Right atrium auricular region (tissue), 2 donors: ENCODE results near the gene GPC6. TPM values are rescaled to one million over a fixed set of nuclear protein-coding genes. Genes with fewer than 3 reads are reported as not detected.

Source experiments
- DNase-seq: peaks from one replicate; pipeline ENCODE4 v3.0.0-alpha.2; 2019; ENCODE audit warnings: low spot score
- H3K27ac ChIP-seq, 2 donors: fragments of 200-600 bp; sonication (generic); 1 replicate in 1 of 2; 2 replicates in 1 of 2; pipeline ENCODE4 v1.5.1; 2016 to 2019
- H3K27me3 ChIP-seq, 2 donors: fragments of 200-600 bp; sonication (generic); one replicate each; pipeline versions ENCODE4 v1.5.1 to v1.6.0; 2017 to 2019
- H3K36me3 ChIP-seq: fragments of 200-600 bp; sonication (generic); one replicate; pipeline ENCODE4 v1.5.1; 2016
- H3K4me1 ChIP-seq, 2 donors: fragments of 200-600 bp; sonication (generic); one replicate each; pipeline versions ENCODE4 v1.5.1 to v1.6.0; 2017 to 2019
- H3K4me3 ChIP-seq, 2 donors: fragments of 200-600 bp; sonication (generic); 1 replicate in 1 of 2; 2 replicates in 1 of 2; pipeline ENCODE4 v1.5.1; 2017 to 2019; ENCODE audit warnings: mild to moderate bottlenecking in 1 of 2, moderate library complexity in 1 of 2
- H3K9me3 ChIP-seq, 2 donors: fragments of 200-600 bp; sonication (generic); one replicate each; pipeline ENCODE4 v1.5.1; 2019
- total RNA-seq, 2 donors: library from RNA; depleted of rRNA; stranded (reverse); fragments of >200 nt; gene quantifications; one replicate each; pipeline ENCODE4 v1.1.0, GENCODE V29; 2016
- TF ChIP-seq, protein P1 (sequence below), 2 donors: fragments of 200-600 bp; sonication (generic); IDR thresholded peaks; one replicate each; pipeline ENCODE4 v1.5.1; 2019; ENCODE audit warnings: antibody characterized with exemption in 2 of 2

GPC6 gene
- total RNA-seq, 2 donors from 2014 or later, result 1.3 to 3.8 TPM

- Histone ChIP-seq H3K36me3 (no peaks in the 10 kb centered on the region), H3K27me3 (no peaks in the 10 kb centered on the region), H3K4me1 (no peaks in the 10 kb centered on the region), H3K27ac (no peak overlapping the region), H3K9me3 (no peaks in the 10 kb centered on the region), H3K4me3 (no peak overlapping the region)
- TF ChIP-seq, protein P1, sequence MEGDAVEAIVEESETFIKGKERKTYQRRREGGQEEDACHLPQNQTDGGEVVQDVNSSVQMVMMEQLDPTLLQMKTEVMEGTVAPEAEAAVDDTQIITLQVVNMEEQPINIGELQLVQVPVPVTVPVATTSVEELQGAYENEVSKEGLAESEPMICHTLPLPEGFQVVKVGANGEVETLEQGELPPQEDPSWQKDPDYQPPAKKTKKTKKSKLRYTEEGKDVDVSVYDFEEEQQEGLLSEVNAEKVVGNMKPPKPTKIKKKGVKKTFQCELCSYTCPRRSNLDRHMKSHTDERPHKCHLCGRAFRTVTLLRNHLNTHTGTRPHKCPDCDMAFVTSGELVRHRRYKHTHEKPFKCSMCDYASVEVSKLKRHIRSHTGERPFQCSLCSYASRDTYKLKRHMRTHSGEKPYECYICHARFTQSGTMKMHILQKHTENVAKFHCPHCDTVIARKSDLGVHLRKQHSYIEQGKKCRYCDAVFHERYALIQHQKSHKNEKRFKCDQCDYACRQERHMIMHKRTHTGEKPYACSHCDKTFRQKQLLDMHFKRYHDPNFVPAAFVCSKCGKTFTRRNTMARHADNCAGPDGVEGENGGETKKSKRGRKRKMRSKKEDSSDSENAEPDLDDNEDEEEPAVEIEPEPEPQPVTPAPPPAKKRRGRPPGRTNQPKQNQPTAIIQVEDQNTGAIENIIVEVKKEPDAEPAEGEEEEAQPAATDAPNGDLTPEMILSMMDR (IDR thresholded peaks at IDR 0.05), result no peak
- DNase-seq, result no peak
Observed at GRCh38 chr13:93922063-93922855, 695.7 kb downstream of the GPC6 start.

DNA sequence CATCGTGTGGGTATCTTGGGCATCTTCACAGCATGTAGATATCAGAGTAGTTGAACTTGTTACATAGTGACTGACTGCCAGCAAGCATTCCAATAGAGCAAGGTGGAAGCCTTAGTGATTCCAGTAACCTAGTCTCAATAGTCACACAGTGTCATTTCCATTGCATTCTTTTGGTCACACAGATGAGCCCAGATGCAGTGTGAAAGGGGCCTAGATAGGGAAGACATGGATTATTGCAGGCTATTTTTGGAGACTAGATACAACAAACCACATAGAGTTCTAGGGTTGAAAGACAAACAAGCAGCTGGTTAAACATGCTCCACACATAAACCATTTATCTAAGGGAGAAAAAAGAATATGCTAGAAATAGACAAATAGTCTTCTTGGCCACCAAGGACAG is 699.4 kb downstream of the GPC6 start:
- Histone ChIP-seq H3K27me3 (no peaks in the 10 kb centered on the region), H3K9me3 (no peaks in the 10 kb centered on the region), H3K27ac (no peak overlapping the region), H3K4me3 (no peak overlapping the region), H3K36me3 (no peaks in the 10 kb centered on the region), H3K4me1 (no peaks in the 10 kb centered on the region)
- TF ChIP-seq, protein P1 (IDR thresholded peaks at IDR 0.05), result no peak
- no peak for DNase-seq

GRCh38 chr13:93926425-93926824 is 699.8 kb downstream of the GPC6 start:
- H3K36me3 ChIP-seq, result no peaks in the 10 kb centered on the region
- no peaks in the 10 kb centered on the region for H3K9me3 ChIP-seq
- H3K4me3 ChIP-seq, result no peak overlapping the region
- TF ChIP-seq, protein P1 (IDR thresholded peaks at IDR 0.05), result no peak
- H3K27ac ChIP-seq, result no peak overlapping the region
- DNase-seq, result no peak
- H3K27me3 ChIP-seq, result no peaks in the 10 kb centered on the region
- no peaks in the 10 kb centered on the region for H3K4me1 ChIP-seq

- H3K27me3 ChIP-seq, result no peaks in the 10 kb centered on the region
- no peaks in the 10 kb centered on the region for H3K9me3 ChIP-seq
- no peaks in the 10 kb centered on the region for H3K36me3 ChIP-seq
- TF ChIP-seq, protein P1 (IDR thresholded peaks at IDR 0.05), result no peak
- H3K4me1 ChIP-seq, result no peaks in the 10 kb centered on the region
- no peak overlapping the region for H3K4me3 ChIP-seq
- DNase-seq, result no peak
- H3K27ac ChIP-seq, result no peak overlapping the region
Observed at GRCh38 chr13:93927431-93927830, 700.8 kb downstream of the GPC6 start.

DNA sequence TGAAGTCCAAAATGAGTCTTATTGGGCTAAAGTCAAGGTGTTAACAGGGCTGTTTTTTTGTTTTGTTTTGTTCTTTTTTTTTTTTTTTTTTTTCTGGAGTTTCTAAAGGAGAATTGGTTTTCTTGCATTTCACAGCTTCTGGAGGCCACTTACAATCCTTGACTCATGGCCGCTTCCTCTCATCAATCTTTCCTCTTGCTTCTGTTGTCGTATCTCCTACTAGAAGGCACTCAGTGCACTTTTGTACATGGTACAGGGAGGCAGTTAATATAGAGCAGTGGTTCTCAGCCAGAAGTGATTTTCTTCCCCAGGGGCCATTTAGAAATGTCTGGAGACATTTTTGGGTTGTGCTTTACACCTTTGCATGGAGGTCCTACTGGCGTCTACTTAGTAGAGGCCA is 706.3 kb downstream of the GPC6 start:
- H3K4me1 ChIP-seq, result no peaks in the 10 kb centered on the region
- no peaks in the 10 kb centered on the region for H3K36me3 ChIP-seq
- no peak for DNase-seq
- TF ChIP-seq, protein P1 (IDR thresholded peaks at IDR 0.05), result no peak
- H3K9me3 ChIP-seq, result no peaks in the 10 kb centered on the region
- H3K4me3 ChIP-seq, result no peak overlapping the region
- H3K27me3 ChIP-seq, result no peaks in the 10 kb centered on the region
- no peak overlapping the region for H3K27ac ChIP-seq

- H3K27me3 ChIP-seq, result no peaks in the 10 kb centered on the region
- TF ChIP-seq, protein P1 (IDR thresholded peaks at IDR 0.05), result no peak
- H3K4me1 ChIP-seq, result no peaks in the 10 kb centered on the region
- H3K36me3 ChIP-seq, result no peaks in the 10 kb centered on the region
- H3K27ac ChIP-seq, result no peak overlapping the region
- no peak overlapping the region for H3K4me3 ChIP-seq
- DNase-seq, result no peak
- H3K9me3 ChIP-seq, result no peaks in the 10 kb centered on the region
Observed at GRCh38 chr13:93936901-93937300, 710.3 kb downstream of the GPC6 start.
